Measurements from ENCODE around the gene HORMAD2. TPM values are rescaled to one million over a fixed set of nuclear protein-coding genes. Genes with fewer than 3 reads are reported as not detected.

Gene HORMAD2
- total RNA-seq, 1 donor from 2014 or later, result not detected

GRCh38 chr22:30185549-30185948 lies 105.3 kb downstream of the HORMAD2 start:
- H3K9me3 ChIP-seq (ENCODE audit: low read depth), result no peaks in the 10 kb centered on the region
- Mint-ChIP-seq H3K4me3 (no peak overlapping the region), H3K9me3 (no peaks in the 10 kb centered on the region), H3K27ac (no peak overlapping the region), H3K27me3 (ENCODE audit: insufficient read depth, low read depth) (no peaks in the 10 kb centered on the region), H3K4me1 (no peaks in the 10 kb centered on the region), H3K36me3 (no peaks in the 10 kb centered on the region)
- H3K27me3 ChIP-seq, result no peaks in the 10 kb centered on the region
- no peaks in the 10 kb centered on the region for H3K36me3 ChIP-seq
- no peak overlapping the region for H3K27ac ChIP-seq
- no peaks in the 10 kb centered on the region for H4K20me1 ChIP-seq (ENCODE audit: low read depth)
- H3F3A ChIP-seq (ENCODE audit: low read depth), result no peaks in the 10 kb centered on the region
- no peak overlapping the region for H3K4me2 ChIP-seq
- H3K79me2 ChIP-seq (ENCODE audit: low read depth), result no peaks in the 10 kb centered on the region
- no peak for TF ChIP-seq EZH2 (IDR thresholded peaks at IDR 0.05)
- no peak for TF ChIP-seq CTCF (IDR thresholded peaks at IDR 0.05)
- no peak for TF ChIP-seq EZH2phosphoT487 (IDR thresholded peaks at IDR 0.05)
- H2AFZ ChIP-seq (replicated peaks), result no peak overlapping the region
- no peak overlapping the region for H3K4me3 ChIP-seq
- H3K4me1 ChIP-seq, result no peaks in the 10 kb centered on the region
- DNase-seq (ENCODE audit: low spot score), result no peak
- H3K9ac ChIP-seq, result no peak overlapping the region

GRCh38 chr22:30186041-30186440 lies 105.8 kb downstream of the HORMAD2 start:
- no peak overlapping the region for H3K4me3 ChIP-seq
- Mint-ChIP-seq H3K27ac (no peak overlapping the region), H3K9me3 (no peaks in the 10 kb centered on the region), H3K27me3 (ENCODE audit: insufficient read depth, low read depth) (no peaks in the 10 kb centered on the region), H3K36me3 (no peaks in the 10 kb centered on the region), H3K4me3 (no peak overlapping the region), H3K4me1 (no peaks in the 10 kb centered on the region)
- H3K9ac ChIP-seq, result no peak overlapping the region
- no peaks in the 10 kb centered on the region for H3K79me2 ChIP-seq (ENCODE audit: low read depth)
- no peak overlapping the region for H3K4me2 ChIP-seq
- H3K27me3 ChIP-seq, result no peaks in the 10 kb centered on the region
- H3K9me3 ChIP-seq (ENCODE audit: low read depth), result no peaks in the 10 kb centered on the region
- H3F3A ChIP-seq (ENCODE audit: low read depth), result no peaks in the 10 kb centered on the region
- no peak overlapping the region for H2AFZ ChIP-seq (replicated peaks)
- H3K27ac ChIP-seq, result no peak overlapping the region
- DNase-seq (ENCODE audit: low spot score), result no peak
- TF ChIP-seq EZH2 (IDR thresholded peaks at IDR 0.05), result no peak
- TF ChIP-seq CTCF (IDR thresholded peaks at IDR 0.05), result no peak
- no peak for TF ChIP-seq EZH2phosphoT487 (IDR thresholded peaks at IDR 0.05)
- no peaks in the 10 kb centered on the region for H3K36me3 ChIP-seq
- H3K4me1 ChIP-seq, result no peaks in the 10 kb centered on the region
- no peaks in the 10 kb centered on the region for H4K20me1 ChIP-seq (ENCODE audit: low read depth)

GRCh38 chr22:30186510-30186909 lies 106.2 kb downstream of the HORMAD2 start:
- no peak overlapping the region for H3K27ac ChIP-seq
- H3K36me3 ChIP-seq, result no peaks in the 10 kb centered on the region
- Mint-ChIP-seq H3K27ac (no peak overlapping the region), H3K27me3 (ENCODE audit: insufficient read depth, low read depth) (no peaks in the 10 kb centered on the region), H3K36me3 (no peaks in the 10 kb centered on the region), H3K9me3 (no peaks in the 10 kb centered on the region), H3K4me3 (no peak overlapping the region), H3K4me1 (no peaks in the 10 kb centered on the region)
- H3K27me3 ChIP-seq, result no peaks in the 10 kb centered on the region
- H3F3A ChIP-seq (ENCODE audit: low read depth), result no peaks in the 10 kb centered on the region
- H3K79me2 ChIP-seq (ENCODE audit: low read depth), result no peaks in the 10 kb centered on the region
- H3K4me1 ChIP-seq, result no peaks in the 10 kb centered on the region
- no peak overlapping the region for H3K4me3 ChIP-seq
- no peaks in the 10 kb centered on the region for H4K20me1 ChIP-seq (ENCODE audit: low read depth)
- no peak overlapping the region for H2AFZ ChIP-seq (replicated peaks)
- TF ChIP-seq EZH2 (IDR thresholded peaks at IDR 0.05) (no peak), CTCF (IDR thresholded peaks at IDR 0.05) (no peak), EZH2phosphoT487 (IDR thresholded peaks at IDR 0.05) (no peak)
- no peak overlapping the region for H3K9ac ChIP-seq
- H3K9me3 ChIP-seq (ENCODE audit: low read depth), result no peaks in the 10 kb centered on the region
- H3K4me2 ChIP-seq, result no peak overlapping the region
- DNase-seq (ENCODE audit: low spot score), result no peak
